IPS-18a (cell line): ENCODE data around the gene AGBL1.

ENCODE experiments used
- H3K27ac ChIP-seq: one replicate; pipeline ENCODE4 v1.5.1; 2013; ENCODE audit warnings: low read length
- H3K27me3 ChIP-seq: one replicate; pipeline ENCODE4 v1.6.1; 2013; ENCODE audit warnings: mild to moderate bottlenecking, low read length; ENCODE audit not compliant: control insufficient read depth, insufficient read depth
- H3K36me3 ChIP-seq: one replicate; pipeline ENCODE4 v1.6.1; 2013; ENCODE audit warnings: low read depth, low read length; ENCODE audit not compliant: control insufficient read depth
- H3K4me1 ChIP-seq: one replicate; pipeline ENCODE4 v1.6.1; 2013; ENCODE audit warnings: low read depth, low read length; ENCODE audit not compliant: control insufficient read depth
- H3K4me3 ChIP-seq: one replicate; pipeline ENCODE4 v1.5.1; 2013; ENCODE audit warnings: low read length
- H3K9ac ChIP-seq: one replicate; pipeline ENCODE4 v1.6.1; 2013; ENCODE audit warnings: mild to moderate bottlenecking, low read length, moderate library complexity
- H3K9me3 ChIP-seq: one replicate; pipeline ENCODE4 v1.6.1; 2013; ENCODE audit warnings: low read depth, low read length; ENCODE audit not compliant: control insufficient read depth

AGBL1 gene

DNA sequence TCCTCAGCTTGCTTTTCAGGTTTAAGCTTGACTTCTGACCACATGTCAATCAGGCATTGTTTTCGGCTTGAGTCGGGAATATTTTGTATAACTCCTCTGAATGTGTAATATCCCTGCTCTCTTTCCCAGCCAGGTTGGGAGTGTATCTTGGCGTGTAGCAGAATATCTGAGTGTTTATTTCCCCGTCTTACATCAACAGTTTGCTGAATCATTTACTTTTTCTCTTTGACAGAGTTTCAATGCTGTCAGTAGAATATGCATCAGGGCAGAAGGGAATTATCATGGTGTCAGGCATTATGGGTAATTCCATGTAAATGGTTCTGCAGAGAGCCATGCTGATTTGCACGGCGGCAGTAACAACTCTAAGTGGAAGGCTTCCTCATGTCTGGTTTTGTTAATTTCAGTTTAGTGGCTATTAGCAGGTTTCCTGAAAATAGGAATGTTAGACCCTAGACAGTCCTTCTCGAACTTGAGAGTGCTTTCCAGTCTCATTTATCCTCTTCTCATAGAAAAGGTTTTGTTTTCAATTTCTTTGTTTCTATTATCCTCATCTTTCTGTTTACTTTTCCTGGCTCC, 566.3 kb downstream of the AGBL1 start:
- Histone ChIP-seq H3K27ac (no peak overlapping the region), H3K9ac (no peak overlapping the region), H3K4me3 (no peak overlapping the region), H3K4me1 (no peaks in the 10 kb centered on the region), H3K36me3 (no peaks in the 10 kb centered on the region), H3K9me3 (no peaks in the 10 kb centered on the region), H3K27me3 (no peaks in the 10 kb centered on the region)

DNA sequence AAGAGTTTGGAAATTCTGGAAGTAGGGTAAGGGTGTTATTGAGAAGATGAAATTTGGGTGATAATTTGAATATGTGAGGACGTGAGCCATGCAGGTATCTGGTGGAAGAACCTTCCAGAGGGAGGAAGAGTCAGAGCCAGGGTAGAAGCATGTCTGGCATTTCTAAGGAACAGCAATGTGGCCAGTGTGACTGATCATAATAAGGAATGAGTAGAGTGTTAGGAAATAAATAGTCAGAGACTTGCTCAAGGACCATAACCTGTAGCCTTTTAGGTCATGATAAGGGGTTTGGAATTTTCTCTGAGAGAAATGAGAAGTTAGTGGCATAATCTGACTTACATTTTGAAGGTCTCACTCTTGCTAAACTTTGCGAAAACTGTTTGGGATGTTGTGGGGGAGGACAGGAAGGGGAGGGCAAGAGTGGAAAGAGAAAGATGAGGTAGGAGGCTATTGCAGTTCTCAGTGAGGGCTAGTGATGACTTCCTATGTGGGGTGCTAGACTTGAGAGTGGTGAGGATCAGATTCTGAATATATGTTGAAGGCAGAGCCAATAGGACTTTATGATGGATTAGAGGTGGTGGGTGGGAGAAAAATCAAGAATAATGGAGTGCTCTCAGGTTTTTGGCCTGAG, 568.3 kb downstream of the AGBL1 start:
- Histone ChIP-seq H3K4me1 (no peaks in the 10 kb centered on the region), H3K36me3 (no peaks in the 10 kb centered on the region), H3K9me3 (no peaks in the 10 kb centered on the region), H3K27me3 (no peaks in the 10 kb centered on the region), H3K9ac (no peak overlapping the region), H3K27ac (no peak overlapping the region), H3K4me3 (no peak overlapping the region)

DNA sequence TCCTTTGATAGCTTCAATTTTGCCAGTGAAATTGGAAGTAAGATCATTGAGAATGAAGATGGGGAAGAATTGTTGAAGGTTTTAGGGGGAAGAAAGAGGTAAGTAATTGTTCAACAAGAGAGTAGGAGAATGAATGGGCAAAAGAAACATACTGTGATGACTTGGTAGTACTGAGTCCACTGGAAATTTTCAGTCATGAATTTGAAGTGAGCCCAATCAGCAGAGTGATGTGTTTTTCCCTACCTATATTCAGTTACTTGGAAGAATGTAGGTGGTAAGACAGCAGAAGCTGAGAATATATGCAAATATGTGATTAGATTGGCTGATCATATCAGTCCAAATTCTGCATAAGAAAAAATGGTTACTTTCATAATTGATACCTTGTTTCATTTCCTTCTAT, 569.6 kb downstream of the AGBL1 start:
- Histone ChIP-seq H3K27me3 (no peaks in the 10 kb centered on the region), H3K4me3 (no peak overlapping the region), H3K9ac (no peak overlapping the region), H3K4me1 (no peaks in the 10 kb centered on the region), H3K27ac (no peak overlapping the region), H3K36me3 (no peaks in the 10 kb centered on the region), H3K9me3 (no peaks in the 10 kb centered on the region)

DNA sequence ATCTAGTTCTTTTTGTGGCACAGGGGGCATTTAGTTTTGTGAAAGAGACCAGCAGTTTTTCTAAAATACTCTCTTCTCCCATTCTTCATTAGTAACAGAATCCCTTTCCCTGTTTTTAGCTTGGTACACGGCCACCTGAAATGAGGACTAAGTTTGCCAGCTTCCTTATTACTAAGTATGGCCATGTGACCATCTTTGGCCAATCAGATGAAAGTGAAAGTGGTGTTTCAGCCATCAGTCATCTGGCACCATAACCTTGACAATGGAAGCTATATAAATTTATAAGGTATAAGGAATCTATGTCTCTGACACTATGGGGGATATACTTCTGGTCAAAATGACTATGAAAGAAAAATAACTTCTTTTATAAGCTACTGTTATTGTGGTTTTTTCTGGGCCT, 570.4 kb downstream of the AGBL1 start:
- Histone ChIP-seq H3K9ac (no peak overlapping the region), H3K27ac (no peak overlapping the region), H3K9me3 (no peaks in the 10 kb centered on the region), H3K27me3 (no peaks in the 10 kb centered on the region), H3K36me3 (no peaks in the 10 kb centered on the region), H3K4me3 (no peak overlapping the region), H3K4me1 (no peaks in the 10 kb centered on the region)

DNA sequence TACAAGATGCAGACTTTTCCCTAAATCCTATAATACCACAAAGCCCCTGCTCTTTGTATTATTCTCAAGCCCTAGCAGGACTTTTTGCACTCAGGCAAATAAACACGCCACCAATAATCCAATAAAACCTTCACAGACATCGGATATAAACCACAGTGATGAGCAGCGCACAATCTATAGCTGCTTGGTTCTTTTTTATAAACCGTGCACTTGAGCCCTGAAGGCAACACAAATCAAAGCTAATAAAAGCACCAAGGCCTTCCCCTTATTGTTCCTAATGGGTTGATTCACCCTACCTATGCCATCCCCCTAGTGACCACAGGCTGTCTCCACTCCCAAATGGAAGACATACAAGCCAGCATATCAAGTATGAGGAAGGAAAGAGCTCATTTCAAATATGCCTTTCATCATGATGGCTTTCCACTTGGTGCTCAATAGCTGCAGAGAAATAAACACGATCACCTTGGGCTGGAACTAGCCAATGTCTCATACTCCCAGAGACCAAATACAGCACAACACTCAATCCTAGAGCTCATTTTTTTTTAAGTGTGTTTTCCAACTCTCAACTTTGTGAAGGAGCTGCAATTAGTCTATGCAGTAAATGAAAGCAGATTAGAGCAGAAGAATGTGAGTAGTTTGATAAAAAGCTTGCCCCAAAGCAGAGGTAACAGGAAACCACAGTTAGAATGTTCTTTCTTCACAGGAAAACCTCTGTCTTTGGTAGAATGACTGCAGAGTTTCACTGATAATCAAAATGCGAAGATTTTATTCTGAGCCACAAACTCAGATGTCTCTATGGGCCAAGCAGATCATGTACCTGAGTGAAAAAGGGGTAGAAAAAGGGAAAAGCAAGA, 573.9 kb downstream of the AGBL1 start:
- no peaks in the 10 kb centered on the region for H3K27me3 ChIP-seq
- no peaks in the 10 kb centered on the region for H3K4me1 ChIP-seq
- no peak overlapping the region for H3K4me3 ChIP-seq
- H3K9ac ChIP-seq = no peak overlapping the region
- H3K27ac ChIP-seq = no peak overlapping the region
- H3K36me3 ChIP-seq = no peaks in the 10 kb centered on the region
- no peaks in the 10 kb centered on the region for H3K9me3 ChIP-seq

GRCh38 chr15:86654501-86654900, 574.8 kb downstream of the AGBL1 start:
- Histone ChIP-seq H3K4me3 (no peak overlapping the region), H3K36me3 (no peaks in the 10 kb centered on the region), H3K27ac (no peak overlapping the region), H3K4me1 (peaks cover 4% of the 10 kb centered on the region), H3K9ac (no peak overlapping the region), H3K27me3 (no peaks in the 10 kb centered on the region), H3K9me3 (no peaks in the 10 kb centered on the region)

GRCh38 chr15:86657305-86657704, 577.6 kb downstream of the AGBL1 start:
- Histone ChIP-seq H3K9me3 (no peaks in the 10 kb centered on the region), H3K4me3 (no peak overlapping the region), H3K4me1 (peaks cover 16% of the 10 kb centered on the region), H3K9ac (no peak overlapping the region), H3K36me3 (no peaks in the 10 kb centered on the region), H3K27ac (no peak overlapping the region), H3K27me3 (no peaks in the 10 kb centered on the region)

DNA sequence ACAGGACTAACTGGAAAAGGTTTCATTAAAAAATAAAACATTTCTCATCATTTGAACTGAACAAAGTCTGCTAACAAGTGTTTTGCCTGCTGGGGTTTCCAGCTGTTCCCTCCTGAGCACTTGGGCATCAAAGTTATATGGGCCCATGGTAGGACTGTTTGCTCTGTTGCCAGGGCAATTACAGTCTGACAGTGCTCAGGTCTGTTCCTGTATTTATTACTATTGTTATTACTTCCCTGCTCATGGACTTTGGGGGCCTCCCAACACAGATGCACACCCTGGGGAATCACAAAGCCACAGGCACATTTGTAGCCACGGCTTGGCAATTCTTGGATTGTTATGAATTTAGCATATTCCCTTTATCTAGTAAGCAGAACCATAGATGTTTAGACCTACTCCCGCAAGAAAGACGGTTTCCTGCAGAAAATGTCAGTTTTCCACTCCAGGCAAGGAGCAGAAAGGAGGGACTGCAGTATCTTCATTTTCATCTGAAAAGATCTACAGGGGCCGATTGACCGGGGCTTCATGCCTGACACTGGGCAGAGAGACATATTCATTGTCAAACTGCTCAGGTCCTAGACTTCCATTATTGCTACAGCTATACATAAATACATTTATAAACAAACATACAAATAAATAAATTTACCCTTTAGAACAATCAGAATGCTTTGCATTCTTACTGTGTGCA, 580.2 kb downstream of the AGBL1 start:
- Histone ChIP-seq H3K4me1 (peaks cover 20% of the 10 kb centered on the region), H3K9me3 (no peaks in the 10 kb centered on the region), H3K36me3 (no peaks in the 10 kb centered on the region), H3K27me3 (no peaks in the 10 kb centered on the region), H3K9ac (no peak overlapping the region), H3K4me3 (no peak overlapping the region), H3K27ac (no peak overlapping the region)

DNA sequence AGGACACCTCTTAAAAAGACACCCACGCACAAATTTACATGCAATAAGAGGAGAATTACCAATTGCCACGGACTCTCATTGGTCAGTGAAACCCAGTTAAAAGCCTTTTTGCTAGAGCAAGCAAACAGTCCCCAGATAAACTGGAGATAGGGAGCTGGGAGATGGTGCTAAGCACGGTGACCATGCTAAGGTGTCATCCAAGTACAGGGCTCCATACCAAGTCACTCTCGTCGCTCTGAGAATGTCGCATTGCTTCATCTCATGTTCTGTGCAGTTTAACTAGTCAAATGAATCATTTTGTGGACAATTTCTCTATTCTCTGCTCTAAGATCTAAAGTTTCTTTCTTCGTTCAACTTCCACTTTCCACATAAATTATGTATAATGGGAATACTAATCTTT, 581.9 kb downstream of the AGBL1 start:
- Histone ChIP-seq H3K36me3 (no peaks in the 10 kb centered on the region), H3K27ac (no peak overlapping the region), H3K4me3 (no peak overlapping the region), H3K27me3 (no peaks in the 10 kb centered on the region), H3K9me3 (no peaks in the 10 kb centered on the region), H3K4me1 (peaks cover 20% of the 10 kb centered on the region), H3K9ac (no peak overlapping the region)

GRCh38 chr15:86663304-86663703, 583.6 kb downstream of the AGBL1 start:
- Histone ChIP-seq H3K9ac (no peak overlapping the region), H3K4me3 (no peak overlapping the region), H3K27me3 (no peaks in the 10 kb centered on the region)

GRCh38 chr15:86663979-86664378, 584.3 kb downstream of the AGBL1 start:
- Histone ChIP-seq H3K36me3 (no peaks in the 10 kb centered on the region), H3K9ac (no peak overlapping the region), H3K9me3 (no peaks in the 10 kb centered on the region), H3K4me1 (peaks cover 20% of the 10 kb centered on the region), H3K27me3 (no peaks in the 10 kb centered on the region), H3K4me3 (no peak overlapping the region), H3K27ac (no peak overlapping the region)

More at GRCh38 chr15:86663304-86663703, 583.6 kb downstream of the AGBL1 start:
- Histone ChIP-seq H3K27ac (no peak overlapping the region), H3K36me3 (no peaks in the 10 kb centered on the region), H3K4me1 (peaks cover 20% of the 10 kb centered on the region), H3K9me3 (no peaks in the 10 kb centered on the region)
